Panc1 (cell line): ENCODE data around the gene EIF3M.
"Not testable (repeated sequence)": the region's sequence is repeated elsewhere in the genome, so short reads cannot be mapped to it uniquely, and the experiment has no call there.

Experiments
- POLR2AphosphoS5 ChIP-seq: IDR thresholded peaks from 2 replicates; pipeline ENCODE4 v1.6.1; 2012; ENCODE audit warnings: mild to moderate bottlenecking, low read depth, low read length, moderate library complexity
- SIN3A ChIP-seq: IDR thresholded peaks from 2 replicates; pipeline ENCODE4 v1.6.1; 2012; ENCODE audit warnings: low read depth, mild to moderate bottlenecking, low read length, moderate library complexity, borderline replicate concordance; ENCODE audit not compliant: insufficient read depth
- TF ChIP-seq, protein P1 (sequence below): fragments of 450-650 bp; IDR thresholded peaks from 2 replicates; pipeline ENCODE4 v1.5.1; 2017; ENCODE audit warnings: mild to moderate bottlenecking
- TF ChIP-seq, protein P2 (sequence below), 2 experiments: IDR thresholded peaks; 2 replicates each; pipeline ENCODE4 v1.6.1; 2011 to 2012; ENCODE audit warnings: low read depth in 2 of 2, control low read depth in 1 of 2, low read length in 1 of 2, mild to moderate bottlenecking in 1 of 2, moderate library complexity in 1 of 2; ENCODE audit not compliant: insufficient read depth in 1 of 2

- TF ChIP-seq, protein P1, sequence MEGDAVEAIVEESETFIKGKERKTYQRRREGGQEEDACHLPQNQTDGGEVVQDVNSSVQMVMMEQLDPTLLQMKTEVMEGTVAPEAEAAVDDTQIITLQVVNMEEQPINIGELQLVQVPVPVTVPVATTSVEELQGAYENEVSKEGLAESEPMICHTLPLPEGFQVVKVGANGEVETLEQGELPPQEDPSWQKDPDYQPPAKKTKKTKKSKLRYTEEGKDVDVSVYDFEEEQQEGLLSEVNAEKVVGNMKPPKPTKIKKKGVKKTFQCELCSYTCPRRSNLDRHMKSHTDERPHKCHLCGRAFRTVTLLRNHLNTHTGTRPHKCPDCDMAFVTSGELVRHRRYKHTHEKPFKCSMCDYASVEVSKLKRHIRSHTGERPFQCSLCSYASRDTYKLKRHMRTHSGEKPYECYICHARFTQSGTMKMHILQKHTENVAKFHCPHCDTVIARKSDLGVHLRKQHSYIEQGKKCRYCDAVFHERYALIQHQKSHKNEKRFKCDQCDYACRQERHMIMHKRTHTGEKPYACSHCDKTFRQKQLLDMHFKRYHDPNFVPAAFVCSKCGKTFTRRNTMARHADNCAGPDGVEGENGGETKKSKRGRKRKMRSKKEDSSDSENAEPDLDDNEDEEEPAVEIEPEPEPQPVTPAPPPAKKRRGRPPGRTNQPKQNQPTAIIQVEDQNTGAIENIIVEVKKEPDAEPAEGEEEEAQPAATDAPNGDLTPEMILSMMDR = not testable (repeated sequence)
- TF ChIP-seq POLR2AphosphoS5, SIN3A: not testable (repeated sequence)
- TF ChIP-seq, protein P2, sequence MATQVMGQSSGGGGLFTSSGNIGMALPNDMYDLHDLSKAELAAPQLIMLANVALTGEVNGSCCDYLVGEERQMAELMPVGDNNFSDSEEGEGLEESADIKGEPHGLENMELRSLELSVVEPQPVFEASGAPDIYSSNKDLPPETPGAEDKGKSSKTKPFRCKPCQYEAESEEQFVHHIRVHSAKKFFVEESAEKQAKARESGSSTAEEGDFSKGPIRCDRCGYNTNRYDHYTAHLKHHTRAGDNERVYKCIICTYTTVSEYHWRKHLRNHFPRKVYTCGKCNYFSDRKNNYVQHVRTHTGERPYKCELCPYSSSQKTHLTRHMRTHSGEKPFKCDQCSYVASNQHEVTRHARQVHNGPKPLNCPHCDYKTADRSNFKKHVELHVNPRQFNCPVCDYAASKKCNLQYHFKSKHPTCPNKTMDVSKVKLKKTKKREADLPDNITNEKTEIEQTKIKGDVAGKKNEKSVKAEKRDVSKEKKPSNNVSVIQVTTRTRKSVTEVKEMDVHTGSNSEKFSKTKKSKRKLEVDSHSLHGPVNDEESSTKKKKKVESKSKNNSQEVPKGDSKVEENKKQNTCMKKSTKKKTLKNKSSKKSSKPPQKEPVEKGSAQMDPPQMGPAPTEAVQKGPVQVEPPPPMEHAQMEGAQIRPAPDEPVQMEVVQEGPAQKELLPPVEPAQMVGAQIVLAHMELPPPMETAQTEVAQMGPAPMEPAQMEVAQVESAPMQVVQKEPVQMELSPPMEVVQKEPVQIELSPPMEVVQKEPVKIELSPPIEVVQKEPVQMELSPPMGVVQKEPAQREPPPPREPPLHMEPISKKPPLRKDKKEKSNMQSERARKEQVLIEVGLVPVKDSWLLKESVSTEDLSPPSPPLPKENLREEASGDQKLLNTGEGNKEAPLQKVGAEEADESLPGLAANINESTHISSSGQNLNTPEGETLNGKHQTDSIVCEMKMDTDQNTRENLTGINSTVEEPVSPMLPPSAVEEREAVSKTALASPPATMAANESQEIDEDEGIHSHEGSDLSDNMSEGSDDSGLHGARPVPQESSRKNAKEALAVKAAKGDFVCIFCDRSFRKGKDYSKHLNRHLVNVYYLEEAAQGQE (IDR thresholded peaks at IDR 0.05; ENCODE audit: insufficient read depth in 1 of 2, low read depth in 2 of 2, low read length in 1 of 2) = not testable (repeated sequence)
Measured at GRCh38 chr11:32596114-32596513, 12.5 kb downstream of the EIF3M start.
